CD4-positive, alpha-beta T cell (primary cell): Measurements from ENCODE around the gene HIGD1A. TPM values are rescaled to one million over a fixed set of nuclear protein-coding genes. Genes with fewer than 3 reads are reported as not detected.

Experiments used
- ATAC-seq: fragments of 200-7000 bp; cut with Tn5 transposase; one replicate; pipeline ENCODE4 v1.10.0; 2022; ENCODE audit warnings: mild to moderate bottlenecking; ENCODE audit not compliant: poor library complexity
- CTCF ChIA-PET: fragments of 350-600 bp; sonication (Branson Sonifier 250); formaldehyde crosslinking; loops from one replicate; lab custom pipeline; 2021; ENCODE audit warnings: antibody characterized with exemption, inconsistent platforms; lab: Charles Lee
- POLR2A ChIA-PET: fragments of 350-600 bp; sonication (Branson Sonifier 250); formaldehyde crosslinking; loops from one replicate; lab custom pipeline; 2021; ENCODE audit warnings: antibody characterized with exemption, inconsistent platforms; lab: Charles Lee
- DNase-seq, 14 experiments: peaks; one replicate each; pipeline ENCODE4 v3.0.0-alpha.2; 2013 to 2020; ENCODE audit warnings: mixed read lengths in 2 of 14
- H3K27ac ChIP-seq, 2 donors: one replicate each; pipeline versions ENCODE4 v1.5.1 to v1.7.0; 2013; ENCODE audit warnings: low read length in 2 of 2, low read depth in 1 of 2, mild to moderate bottlenecking in 1 of 2
- H3K27me3 ChIP-seq, 2 experiments: 1 replicate in 1 of 2; 2 replicates in 1 of 2; pipeline versions ENCODE4 v1.6.1 to v1.7.0; 2013; ENCODE audit warnings: low read length in 2 of 2, control low read depth in 1 of 2, mild to moderate bottlenecking in 1 of 2, moderate library complexity in 1 of 2; ENCODE audit not compliant: insufficient read depth in 2 of 2, control insufficient read depth in 1 of 2
- H3K36me3 ChIP-seq: one replicate; pipeline ENCODE4 v1.6.1; 2013; ENCODE audit warnings: low read length, control low read depth; ENCODE audit not compliant: insufficient read depth
- H3K4me1 ChIP-seq: one replicate; pipeline ENCODE4 v1.6.1; 2013; ENCODE audit warnings: low read length, control low read depth; ENCODE audit not compliant: insufficient read depth
- H3K4me3 ChIP-seq: one replicate; pipeline ENCODE4 v1.5.1; 2013; ENCODE audit warnings: mild to moderate bottlenecking, low read length, moderate library complexity
- H3K9me3 ChIP-seq, 2 experiments: 1 replicate in 1 of 2; 2 replicates in 1 of 2; pipeline versions ENCODE4 v1.6.1 to v1.7.0; 2013; ENCODE audit warnings: low read length in 2 of 2, mild to moderate bottlenecking in 2 of 2, control low read depth in 1 of 2, moderate library complexity in 1 of 2; ENCODE audit not compliant: control insufficient read depth in 1 of 2, insufficient read depth in 1 of 2
- H3K27ac Mint-ChIP-seq: one replicate; pipeline ENCODE4 v1.8.0; 2020; ENCODE audit warnings: mixed read lengths
- H3K27me3 Mint-ChIP-seq: one replicate; pipeline ENCODE4 v1.8.0; 2021; ENCODE audit warnings: mixed read lengths
- H3K36me3 Mint-ChIP-seq: one replicate; pipeline ENCODE4 v1.8.0; 2021; ENCODE audit warnings: low read depth, mixed read lengths
- H3K4me1 Mint-ChIP-seq: one replicate; pipeline ENCODE4 v1.8.0; 2021; ENCODE audit warnings: low read depth, mixed read lengths
- H3K4me3 Mint-ChIP-seq: one replicate; pipeline ENCODE4 v1.8.0; 2020; ENCODE audit warnings: mild to moderate bottlenecking, mixed read lengths
- H3K9me3 Mint-ChIP-seq: one replicate; pipeline ENCODE4 v1.8.0; 2020; ENCODE audit warnings: mixed read lengths
- CTCF ChIP-seq: fragments of 200-600 bp; IDR thresholded peaks from one replicate; pipeline ENCODE4 v1.8.0; 2022; ENCODE audit warnings: antibody characterized with exemption, mild to moderate bottlenecking
- intact Hi-C, 2 experiments: fragments of 100-400 bp; cut with DNase I in 1 of 2; cut with micrococcal nuclease in 1 of 2; formaldehyde crosslinking; loops; one replicate each; pipeline versions ENCODE4 v1.15.1 to v1.9.0; 2023 to 2025; cut with DNase I, micrococcal nuclease
- total RNA-seq, 174 experiments: library from RNA in 2 of 174; stranded (reverse) in 2 of 174; gene quantifications; one replicate each; pipeline ENCODE4 v1.2.3 and lab custom pipeline; 2021 to 2026

HIGD1A gene
- total RNA-seq, 2 experiments from 2014 or later: 9.3 to 11.3 TPM

DNA sequence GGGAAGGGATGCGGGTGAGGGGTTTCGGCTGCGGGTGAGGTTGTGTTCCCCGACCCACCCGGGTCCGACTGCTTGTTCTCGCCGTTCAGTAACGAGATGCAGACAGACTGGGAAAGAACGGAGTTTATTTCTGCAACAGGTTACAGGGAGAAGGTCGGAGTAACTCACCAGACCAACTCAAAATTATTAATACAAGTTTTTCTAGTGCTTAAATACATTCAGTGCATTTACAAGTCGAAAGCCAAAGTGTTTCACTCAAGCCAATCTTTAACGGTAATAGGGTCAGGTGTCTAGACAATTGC is 492 bp upstream of the HIGD1A start:
- peak overlapping the region; percentile 99 for H3K4me3 Mint-ChIP-seq
- Histone ChIP-seq H3K9me3 (no peaks in the 10 kb centered on the region), H3K36me3 (no peaks in the 10 kb centered on the region), H3K4me3 (peak overlapping the region; percentile 92), H3K27ac (peak overlapping the region; percentile 74 to 75), H3K4me1 (peaks cover 26% of the 10 kb centered on the region), H3K27me3 (peaks cover 4% of the 10 kb centered on the region in 2 experiments)
- H3K9me3 Mint-ChIP-seq: no peaks in the 10 kb centered on the region
- intact Hi-C loops: loop anchor here in 1 of 2 experiments (10.0 kb wide), 1 partner anchor 300 kb away; the partner anchor contains the start of gene POMGNT2
- peak overlapping the region; percentile 97 for H3K27ac Mint-ChIP-seq
- peaks cover 13% of the 10 kb centered on the region for H3K36me3 Mint-ChIP-seq
- no peak for TF ChIP-seq CTCF
- POLR2A ChIA-PET: interaction anchor here (0.5 kb wide), 1 partner anchor 204 kb away, joined by 3 read pairs; no protein-coding TSS in a partner anchor
- peaks cover 17% of the 10 kb centered on the region for H3K27me3 Mint-ChIP-seq
- ATAC-seq (no peak), DNase-seq (no peak)
- peaks cover 52% of the 10 kb centered on the region for H3K4me1 Mint-ChIP-seq
- CTCF ChIA-PET: interaction anchor here (1.1 to 1.9 kb wide), 3 partner anchors 8 to 77 kb away, joined by 3 to 8 read pairs (median 4); no protein-coding TSS in a partner anchor

GRCh38 chr3:42803414-42804105 is 730 bp downstream of the HIGD1A start:
- POLR2A ChIA-PET: interaction anchor here (1.7 kb wide), 1 partner anchor 9 kb away, joined by 6 read pairs; no protein-coding TSS in a partner anchor

More at GRCh38 chr3:42803414-42804105, 730 bp downstream of the HIGD1A start:
- H3K9me3 Mint-ChIP-seq: no peaks in the 10 kb centered on the region
- Histone ChIP-seq H3K4me1 (peaks cover 26% of the 10 kb centered on the region), H3K4me3 (peak overlapping the region; percentile 92), H3K36me3 (no peaks in the 10 kb centered on the region), H3K27ac (peak overlapping the region; percentile 74 to 75), H3K9me3 (no peaks in the 10 kb centered on the region), H3K27me3 (peaks cover 4% of the 10 kb centered on the region in 2 experiments)
- H3K4me3 Mint-ChIP-seq: peak overlapping the region; percentile 99
- DNase-seq: peak in 8 of 14 experiments; percentile 3 to 55 (median 14)
- H3K4me1 Mint-ChIP-seq: peaks cover 55% of the 10 kb centered on the region
- H3K36me3 Mint-ChIP-seq: peaks cover 13% of the 10 kb centered on the region
- intact Hi-C loops: loop anchor here in 1 of 2 experiments (2.0 to 10.0 kb wide), 2 partner anchors 23 to 301 kb away; partner anchors contain the start of gene POMGNT2
- no peak for TF ChIP-seq CTCF
- H3K27ac Mint-ChIP-seq: peak overlapping the region; percentile 97
- ATAC-seq: peak; percentile 4
- CTCF ChIA-PET: interaction anchor here (0.6 kb wide), 1 partner anchor 699 kb away, joined by 3 read pairs; no protein-coding TSS in a partner anchor
- peaks cover 17% of the 10 kb centered on the region for H3K27me3 Mint-ChIP-seq
